Mesenchymal stem cell (in vitro differentiated cells and primary cell): Measurements from ENCODE around the gene IL17F.

Experiments used
- DNase-seq: peaks from one replicate; pipeline ENCODE4 v3.0.0-alpha.2; 2013
- H2AFZ ChIP-seq: one replicate; pipeline ENCODE4 v1.6.1; 2013; ENCODE audit warnings: low read depth, mild to moderate bottlenecking, control low read depth, inconsistent platforms, low read length, moderate library complexity
- H2AK5ac ChIP-seq: 2 replicates; pipeline ENCODE4 v1.6.1; 2013; ENCODE audit warnings: low read length, moderate library complexity, mild to moderate bottlenecking, inconsistent platforms; ENCODE audit not compliant: severe bottlenecking
- H2BK120ac ChIP-seq: one replicate; pipeline ENCODE4 v1.6.1; 2013; ENCODE audit warnings: low read depth, mild to moderate bottlenecking, inconsistent platforms, low read length, moderate library complexity
- H2BK12ac ChIP-seq, 2 experiments: one replicate each; pipeline ENCODE4 v1.6.1; 2013; ENCODE audit warnings: inconsistent platforms in 2 of 2, low read length in 2 of 2, mild to moderate bottlenecking in 2 of 2, moderate library complexity in 2 of 2, control low read depth in 1 of 2
- H2BK15ac ChIP-seq: one replicate; pipeline ENCODE4 v1.6.1; 2013; ENCODE audit warnings: mild to moderate bottlenecking, low read depth, inconsistent platforms; ENCODE audit not compliant: poor library complexity, severe bottlenecking
- H2BK5ac ChIP-seq: 2 replicates; pipeline ENCODE4 v1.6.1; 2013; ENCODE audit warnings: low read depth, mild to moderate bottlenecking, low read length, control low read depth, inconsistent platforms; ENCODE audit not compliant: poor library complexity, severe bottlenecking
- H3K14ac ChIP-seq, 2 experiments: one replicate each; pipeline ENCODE4 v1.6.1; 2013; ENCODE audit warnings: inconsistent platforms in 2 of 2, low read length in 2 of 2, control low read depth in 1 of 2, mild to moderate bottlenecking in 1 of 2, moderate library complexity in 1 of 2
- H3K18ac ChIP-seq, 2 experiments: one replicate each; pipeline ENCODE4 v1.6.1; 2013; ENCODE audit warnings: inconsistent platforms in 2 of 2, low read length in 2 of 2, control low read depth in 1 of 2, low read depth in 1 of 2, mild to moderate bottlenecking in 1 of 2
- H3K23ac ChIP-seq, 2 experiments: one replicate each; pipeline ENCODE4 v1.6.1; 2013; ENCODE audit warnings: inconsistent platforms in 2 of 2, low read length in 2 of 2, mild to moderate bottlenecking in 2 of 2, moderate library complexity in 2 of 2, control low read depth in 1 of 2
- H3K27ac ChIP-seq: 2 replicates; pipeline ENCODE4 v1.5.1; 2013; ENCODE audit warnings: mild to moderate bottlenecking, moderate library complexity, low read length, control low read depth, inconsistent platforms; ENCODE audit not compliant: poor library complexity, severe bottlenecking
- H3K27me3 ChIP-seq, 2 experiments: 2 replicates each; pipeline versions ENCODE4 v1.6.1 to v1.7.0; 2013; ENCODE audit warnings: low read length in 2 of 2, mild to moderate bottlenecking in 2 of 2, moderate library complexity in 2 of 2, control low read depth in 1 of 2, inconsistent platforms in 1 of 2; ENCODE audit not compliant: control insufficient read depth in 1 of 2, insufficient read depth in 1 of 2
- H3K36me3 ChIP-seq, 2 experiments: 2 replicates each; pipeline versions ENCODE4 v1.6.1 to v1.7.0; 2013; ENCODE audit warnings: low read length in 2 of 2, control low read depth in 1 of 2, inconsistent platforms in 1 of 2, low read depth in 1 of 2, mild to moderate bottlenecking in 1 of 2; ENCODE audit not compliant: insufficient read depth in 2 of 2, control insufficient read depth in 1 of 2
- H3K4ac ChIP-seq, 2 experiments: one replicate each; pipeline ENCODE4 v1.6.1; 2013; ENCODE audit warnings: inconsistent platforms in 2 of 2, low read length in 2 of 2, mild to moderate bottlenecking in 2 of 2, moderate library complexity in 2 of 2, control low read depth in 1 of 2, low read depth in 1 of 2
- H3K4me1 ChIP-seq: 2 replicates; pipeline ENCODE4 v1.6.1; 2013; ENCODE audit warnings: low read depth, low read length, control low read depth; ENCODE audit not compliant: control insufficient read depth, insufficient read depth
- H3K4me2 ChIP-seq: 2 replicates; pipeline ENCODE4 v1.6.1; 2013; ENCODE audit warnings: low read length, mild to moderate bottlenecking, inconsistent platforms; ENCODE audit not compliant: poor library complexity, severe bottlenecking
- H3K4me3 ChIP-seq, 2 experiments: 2 replicates each; pipeline versions ENCODE4 v1.5.1 to v1.7.0; 2013; ENCODE audit warnings: low read length in 2 of 2, mild to moderate bottlenecking in 2 of 2, control low read depth in 1 of 2, low read depth in 1 of 2; ENCODE audit not compliant: insufficient read depth in 1 of 2
- H3K79me1 ChIP-seq: replicated peaks from 2 replicates; pipeline ENCODE4 v1.6.1; 2013; ENCODE audit warnings: mild to moderate bottlenecking, control low read depth, low read length, inconsistent platforms; ENCODE audit not compliant: poor library complexity, severe bottlenecking
- H3K9ac ChIP-seq: 2 replicates; pipeline ENCODE4 v1.7.0; 2013; ENCODE audit warnings: mild to moderate bottlenecking, low read length, moderate library complexity
- H3K9me3 ChIP-seq: 2 replicates; pipeline ENCODE4 v1.7.0; 2013; ENCODE audit warnings: mild to moderate bottlenecking, low read length; ENCODE audit not compliant: control insufficient read depth
- H4K8ac ChIP-seq: one replicate; pipeline ENCODE4 v1.6.1; 2013; ENCODE audit warnings: inconsistent platforms, mild to moderate bottlenecking, low read length, moderate library complexity
- H4K91ac ChIP-seq: one replicate; pipeline ENCODE4 v1.6.1; 2013; ENCODE audit warnings: mild to moderate bottlenecking, low read length, inconsistent platforms
- WGBS: methylation state at CpG from one replicate; pipeline ENCODE4 v1.1.7; 2013; ENCODE audit warnings: mixed read lengths; 5-methylcytosine and 5-hydroxymethylcytosine counted together

The IL17F gene

GRCh38 chr6:52215787-52216186, 28.5 kb downstream of the IL17F start:
- Histone ChIP-seq H3K36me3 (no peaks in the 10 kb centered on the region), H4K91ac (no peak overlapping the region), H2AK5ac (no peak overlapping the region), H3K14ac (no peak overlapping the region), H2BK5ac (no peak overlapping the region), H2BK120ac (no peak overlapping the region), H3K9ac (no peak overlapping the region), H3K4me3 (no peak overlapping the region), H2BK12ac (no peak overlapping the region), H3K79me1 (no peaks in the 10 kb centered on the region), H4K8ac (no peak overlapping the region), H3K4me2 (no peak overlapping the region), H2BK15ac (no peak overlapping the region), H3K27me3 (peaks cover 0 to 20% of the 10 kb centered on the region in 2 experiments), H3K23ac (no peak overlapping the region), H3K27ac (no peak overlapping the region), H3K9me3 (no peaks in the 10 kb centered on the region), H2AFZ (no peak overlapping the region), H3K4ac (no peak overlapping the region), H3K4me1 (no peaks in the 10 kb centered on the region), H3K18ac (no peak overlapping the region)
- no peak for DNase-seq

GRCh38 chr6:52213127-52213526, 31.2 kb downstream of the IL17F start:
- no peaks in the 10 kb centered on the region for H3K4me1 ChIP-seq
- H2AFZ ChIP-seq: no peak overlapping the region
- no peak overlapping the region for H3K18ac ChIP-seq
- H3K4ac ChIP-seq: no peak overlapping the region
- H3K9ac ChIP-seq: no peak overlapping the region
- WGBS: 100% methylated on average over 1 of the region's 2 CpGs
- no peak overlapping the region for H4K91ac ChIP-seq
- H3K27me3 ChIP-seq: peaks cover 0 to 15% of the 10 kb centered on the region in 2 experiments
- DNase-seq: no peak
- H3K79me1 ChIP-seq: no peaks in the 10 kb centered on the region
- no peak overlapping the region for H3K14ac ChIP-seq
- no peak overlapping the region for H2BK12ac ChIP-seq
- no peaks in the 10 kb centered on the region for H3K36me3 ChIP-seq
- H2BK5ac ChIP-seq: no peak overlapping the region
- H2BK15ac ChIP-seq: no peak overlapping the region
- H3K4me3 ChIP-seq: no peak overlapping the region
- no peak overlapping the region for H3K4me2 ChIP-seq
- no peak overlapping the region for H3K23ac ChIP-seq
- H3K27ac ChIP-seq: no peak overlapping the region
- H4K8ac ChIP-seq: no peak overlapping the region
- H2AK5ac ChIP-seq: no peak overlapping the region
- H2BK120ac ChIP-seq: no peak overlapping the region
- no peaks in the 10 kb centered on the region for H3K9me3 ChIP-seq

GRCh38 chr6:52210227-52210626, 34.1 kb downstream of the IL17F start:
- no peak overlapping the region for H4K8ac ChIP-seq
- DNase-seq: no peak
- H3K27me3 ChIP-seq: peaks cover 0 to 12% of the 10 kb centered on the region in 2 experiments
- H2BK5ac ChIP-seq: no peak overlapping the region
- H3K27ac ChIP-seq: no peak overlapping the region
- no peaks in the 10 kb centered on the region for H3K4me1 ChIP-seq
- H2BK120ac ChIP-seq: no peak overlapping the region
- H3K4ac ChIP-seq: no peak overlapping the region
- H3K9ac ChIP-seq: no peak overlapping the region
- H3K79me1 ChIP-seq: no peaks in the 10 kb centered on the region
- no peak overlapping the region for H3K23ac ChIP-seq
- no peak overlapping the region for H3K4me2 ChIP-seq
- H4K91ac ChIP-seq: no peak overlapping the region
- no peaks in the 10 kb centered on the region for H3K9me3 ChIP-seq
- H2BK15ac ChIP-seq: no peak overlapping the region
- H2AK5ac ChIP-seq: no peak overlapping the region
- H3K18ac ChIP-seq: no peak overlapping the region
- no peak overlapping the region for H2BK12ac ChIP-seq
- H3K36me3 ChIP-seq: no peaks in the 10 kb centered on the region
- 80% methylated on average over 2 of the region's 2 CpGs for WGBS
- no peak overlapping the region for H3K4me3 ChIP-seq
- no peak overlapping the region for H3K14ac ChIP-seq
- H2AFZ ChIP-seq: no peak overlapping the region

GRCh38 chr6:52209770-52210169, 34.5 kb downstream of the IL17F start:
- no peak overlapping the region for H4K8ac ChIP-seq
- no peak overlapping the region for H3K4me3 ChIP-seq
- DNase-seq: no peak
- H2BK12ac ChIP-seq: no peak overlapping the region
- no peak overlapping the region for H3K9ac ChIP-seq
- H3K4ac ChIP-seq: no peak overlapping the region
- no peaks in the 10 kb centered on the region for H3K9me3 ChIP-seq
- H2AK5ac ChIP-seq: no peak overlapping the region
- H3K4me1 ChIP-seq: no peaks in the 10 kb centered on the region
- no peak overlapping the region for H2AFZ ChIP-seq
- H3K36me3 ChIP-seq: no peaks in the 10 kb centered on the region
- no peak overlapping the region for H3K4me2 ChIP-seq
- H3K23ac ChIP-seq: no peak overlapping the region
- peaks cover 0 to 12% of the 10 kb centered on the region in 2 experiments for H3K27me3 ChIP-seq
- no peak overlapping the region for H4K91ac ChIP-seq
- H3K14ac ChIP-seq: no peak overlapping the region
- no CpG with 5 or more reads among the region's 2 CpGs for WGBS
- no peak overlapping the region for H2BK120ac ChIP-seq
- no peak overlapping the region for H2BK5ac ChIP-seq
- H3K79me1 ChIP-seq: no peaks in the 10 kb centered on the region
- H3K18ac ChIP-seq: no peak overlapping the region
- H2BK15ac ChIP-seq: no peak overlapping the region
- no peak overlapping the region for H3K27ac ChIP-seq
